SK-MEL-5 (cell line): ENCODE results near the gene GLYAT. TPM values are rescaled to one million over a fixed set of nuclear protein-coding genes. Genes with fewer than 3 reads are reported as not detected.
"Not testable (repeated sequence)": the region's sequence is repeated elsewhere in the genome, so short reads cannot be mapped to it uniquely, and the experiment has no call there.

Experiments
- DNase-seq: peaks from one replicate; pipeline ENCODE4 v3.0.0-alpha.2; 2016; ENCODE audit warnings: low read depth, low spot score
- in situ Hi-C: cut with HindIII; loops from 2 replicates; pipeline ENCODE4 v1.10.0; 2016; ENCODE audit warnings: low sequenced_read_pairs, high pct_unique_total_duplicates, low pct_unique_long_range_greater_than_20kb
- total RNA-seq: library from RNA; depleted of rRNA; stranded (reverse); fragments of >200 nt; shearing (Covaris generic); gene quantifications from 2 replicates; pipeline ENCODE4 v1.2.3, GENCODE V29; 2014; rRNA removed

GLYAT gene
- total RNA-seq, 1 experiment from 2014 or later = not detected

DNA sequence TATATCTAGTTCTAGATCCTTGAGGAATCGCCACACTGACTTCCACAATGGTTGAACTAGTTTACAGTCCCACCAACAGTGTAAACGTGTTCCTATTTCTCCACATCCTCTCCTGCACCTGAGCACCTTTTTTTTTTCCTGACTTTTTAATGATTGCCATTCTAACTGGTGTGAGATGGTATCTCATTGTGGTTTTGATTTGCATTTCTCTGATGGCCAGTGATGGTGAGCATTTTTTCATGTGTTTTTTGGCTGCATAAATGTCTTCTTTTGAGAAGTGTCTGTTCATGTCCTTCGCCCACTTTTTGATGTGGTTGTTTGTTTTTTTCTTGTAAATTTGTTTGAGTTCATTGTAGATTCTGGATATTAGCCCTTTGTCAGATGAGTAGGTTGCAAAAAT, 34.9 kb downstream of the GLYAT start:
- in situ Hi-C loops, DNase-seq: not testable (repeated sequence)

DNA sequence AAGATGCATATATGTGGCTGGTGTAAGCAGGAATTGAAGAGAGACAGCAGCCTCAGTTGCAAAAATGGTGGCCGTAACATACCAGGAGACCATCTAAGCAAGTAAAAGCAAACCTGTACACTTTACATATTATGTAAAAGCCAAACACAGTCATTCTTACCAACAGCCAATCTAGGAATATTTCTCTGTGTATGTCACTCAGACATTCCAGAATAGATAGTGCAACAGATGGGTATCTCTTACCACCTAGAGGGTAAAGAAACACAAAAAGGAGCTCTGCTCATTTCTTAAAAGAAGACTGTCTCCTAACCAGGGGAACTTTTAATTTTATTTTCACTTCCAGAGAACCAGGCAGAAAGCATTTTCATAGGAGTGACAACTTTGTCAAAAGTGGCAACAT, 38.7 kb downstream of the GLYAT start:
- in situ Hi-C loops = no loop called here
- DNase-seq = no peak

GRCh38 chr11:58691675-58692074, 40.1 kb downstream of the GLYAT start:
- DNase-seq = no peak
- in situ Hi-C loops = no loop called here

- in situ Hi-C loops = no loop called here
Measured at GRCh38 chr11:58688789-58689503, 42.8 kb downstream of the GLYAT start.

GRCh38 chr11:58685973-58686722, 45.6 kb downstream of the GLYAT start:
- no peak for DNase-seq
- in situ Hi-C loops = no loop called here

More at GRCh38 chr11:58688789-58689503, 42.8 kb downstream of the GLYAT start:
- DNase-seq = peak; percentile 1

- in situ Hi-C loops, DNase-seq: not testable (repeated sequence)
Measured at GRCh38 chr11:58682660-58683059, 49.1 kb downstream of the GLYAT start.

DNA sequence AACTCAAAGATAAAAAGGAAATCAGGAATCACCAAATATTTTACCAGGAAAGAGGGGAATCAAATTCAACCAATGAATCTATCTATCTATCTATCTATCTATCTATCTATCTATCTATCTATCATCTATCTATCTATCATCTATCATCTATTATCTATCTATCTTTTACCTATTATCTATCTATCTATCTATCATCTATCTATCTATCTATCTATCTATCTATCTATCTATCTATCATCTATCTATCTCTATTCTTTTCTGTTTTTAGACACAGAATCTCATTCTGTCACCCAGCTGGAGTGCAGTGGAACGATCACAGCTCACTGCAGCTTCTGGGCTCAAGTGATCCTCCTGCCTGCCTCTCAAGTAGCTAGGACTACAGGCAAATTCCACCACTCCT, 54.2 kb downstream of the GLYAT start:
- DNase-seq, in situ Hi-C loops: not testable (repeated sequence)

DNA sequence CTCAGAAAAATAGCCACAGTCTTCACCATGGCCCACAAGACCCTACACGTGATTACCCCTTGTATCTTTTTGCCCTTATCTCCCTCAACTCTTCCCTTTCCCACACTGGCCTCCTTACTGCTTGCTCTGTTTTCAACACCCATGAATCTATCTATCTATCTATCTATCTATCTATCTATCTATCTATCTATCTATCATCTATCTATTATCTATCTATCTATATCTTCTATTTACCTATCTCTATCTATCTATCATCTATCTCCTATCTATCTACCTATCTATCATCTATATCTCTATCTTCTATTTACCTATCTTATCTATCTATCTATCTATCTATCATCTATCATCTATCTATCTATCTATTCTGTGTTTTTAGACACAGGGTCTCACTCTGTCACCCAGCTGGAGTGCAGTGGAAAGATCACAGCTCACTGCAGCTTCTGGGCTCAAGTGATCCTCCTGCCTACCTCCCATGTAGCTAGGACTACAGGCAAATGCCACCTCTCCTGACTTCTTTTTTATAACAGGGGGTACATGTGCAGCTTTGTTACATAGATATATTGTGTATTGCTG, 55.1 kb downstream of the GLYAT start:
- no peak for DNase-seq
- in situ Hi-C loops = no loop called here

GRCh38 chr11:58675334-58676155, 56.2 kb downstream of the GLYAT start:
- in situ Hi-C loops = no loop called here
- peak; percentile 71 for DNase-seq

DNA sequence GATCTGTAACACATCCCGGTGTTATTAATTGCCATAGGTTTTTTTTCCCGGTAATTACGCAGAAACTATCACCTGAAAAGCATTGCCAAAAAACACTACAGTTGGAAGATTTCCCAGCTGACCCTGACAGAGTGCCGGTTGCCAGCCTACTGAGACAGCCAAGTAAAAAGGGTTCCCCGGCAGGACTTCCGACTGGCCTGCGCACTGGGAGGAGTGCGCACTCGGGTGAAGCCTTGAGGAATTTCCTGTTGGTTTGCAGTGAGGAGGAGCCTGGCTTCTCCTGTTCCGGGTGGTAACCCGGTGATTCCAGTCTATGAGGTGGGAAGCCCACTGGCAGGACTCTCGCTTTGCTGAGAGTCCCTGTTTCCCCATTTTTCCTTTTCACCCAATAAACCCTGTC, 57.1 kb downstream of the GLYAT start:
- in situ Hi-C loops = no loop called here
- DNase-seq = no peak

GRCh38 chr11:58671983-58672633, 59.6 kb downstream of the GLYAT start:
- in situ Hi-C loops = no loop called here
- DNase-seq = no peak

DNA sequence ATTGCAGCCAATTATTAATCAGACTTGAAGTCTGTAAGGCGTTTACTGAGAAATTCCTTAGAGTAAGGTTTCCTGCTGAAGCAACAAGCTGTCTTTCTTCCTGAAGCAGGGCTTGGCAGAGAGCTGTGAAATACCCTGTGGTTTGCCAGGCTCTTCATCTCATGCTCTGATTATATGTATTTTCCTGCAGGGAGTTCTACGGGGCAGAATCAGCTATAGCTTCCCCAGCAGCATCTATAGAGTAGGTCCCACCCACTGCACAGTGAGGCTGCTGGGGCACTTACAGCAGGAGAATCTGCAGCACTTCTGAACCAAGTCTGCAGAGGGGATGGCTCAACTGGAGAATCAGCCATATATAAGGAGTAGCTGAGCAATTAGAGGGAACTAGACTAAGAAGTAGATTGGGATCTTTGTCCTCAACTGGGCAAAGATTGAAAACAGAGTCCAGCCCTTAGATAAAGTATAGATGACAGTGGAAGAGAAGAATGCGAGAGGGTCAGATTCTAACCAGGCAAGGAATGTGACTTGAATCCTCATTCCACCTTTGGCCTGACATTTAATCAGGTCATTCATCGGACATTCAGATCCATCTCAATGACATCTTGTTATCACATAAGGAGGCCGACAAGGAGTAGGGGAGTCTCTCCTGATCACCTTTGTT, 71.7 kb downstream of the GLYAT start:
- in situ Hi-C loops = no loop called here
- DNase-seq = no peak

DNA sequence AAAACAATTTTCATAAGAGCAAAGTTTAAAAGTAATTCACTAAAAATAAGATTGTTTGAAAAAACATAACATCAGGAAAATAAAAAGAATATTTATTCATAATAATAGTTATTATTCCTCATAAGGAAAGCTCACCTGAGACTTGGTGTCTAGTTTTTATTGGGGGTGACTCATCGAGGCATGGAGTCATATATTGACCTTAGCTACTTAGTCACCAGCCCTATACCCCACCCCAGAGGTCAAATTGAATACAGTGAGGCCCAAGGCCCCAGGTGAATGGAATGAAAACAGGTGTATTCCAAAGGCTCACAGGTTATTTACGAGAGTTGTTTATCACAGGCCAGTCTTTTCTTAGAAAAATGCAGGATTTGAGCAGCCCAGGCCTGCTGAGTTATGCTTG, 72.3 kb downstream of the GLYAT start:
- DNase-seq = no peak
- in situ Hi-C loops = no loop called here

Other genes with a start within 250 kb of the GLYAT start
- not detected in 2 replicates for gene OR5B21, start 223.8 kb downstream of the GLYAT start, total RNA-seq
- gene LPXN, start 156.1 kb downstream of the GLYAT start, total RNA-seq = 10.3 and 11.4 TPM in 2 replicates
- gene ZFP91, start 152.9 kb downstream of the GLYAT start, total RNA-seq = 57.8 and 58.7 TPM in 2 replicates
- 1.2 and 2.1 TPM in 2 replicates for gene CNTF, start 109.3 kb downstream of the GLYAT start, total RNA-seq
- gene GLYATL2, start 112.8 kb upstream of the GLYAT start, total RNA-seq = not detected in 2 replicates
- not detected in 2 replicates for gene GLYATL1, start 207.5 kb upstream of the GLYAT start, total RNA-seq